Upper lobe of left lung (tissue), 6 donors: ENCODE data around the gene SARDH. TPM values are rescaled to one million over a fixed set of nuclear protein-coding genes. Genes with fewer than 3 reads are reported as not detected.

Source experiments
- ATAC-seq, 2 donors: fragments of 200-7000 bp; cut with Tn5 transposase; one replicate each; pipeline ENCODE4 v1.9.1; 2022; ENCODE audit warnings: mild to moderate bottlenecking in 2 of 2, moderate library complexity in 2 of 2; ENCODE audit not compliant: low FRiP score in 2 of 2
- DNase-seq, 2 donors: peaks; one replicate each; pipeline ENCODE4 v3.0.0-alpha.2; 2019 to 2020
- H3K27ac ChIP-seq, 4 donors: fragments of 200-600 bp; sonication (generic); one replicate each; pipeline ENCODE4 v1.5.1; 2016 to 2019
- H3K27me3 ChIP-seq, 4 donors: fragments of 200-600 bp; sonication (generic); one replicate each; pipeline ENCODE4 v1.5.1; 2017 to 2019
- H3K36me3 ChIP-seq, 4 donors: fragments of 200-600 bp; sonication (generic); one replicate each; pipeline ENCODE4 v1.5.1; 2016 to 2019
- H3K4me1 ChIP-seq, 4 donors: fragments of 200-600 bp; sonication (generic); one replicate each; pipeline ENCODE4 v1.5.1; 2018 to 2019
- H3K4me3 ChIP-seq, 4 donors: fragments of 200-600 bp; sonication (generic); one replicate each; pipeline ENCODE4 v1.5.1; 2017 to 2019; ENCODE audit warnings: mild to moderate bottlenecking in 2 of 4, moderate library complexity in 1 of 4
- H3K9me3 ChIP-seq, 4 donors: fragments of 200-600 bp; sonication (generic); one replicate each; pipeline ENCODE4 v1.5.1; 2018 to 2019
- CTCF ChIP-seq, 6 experiments: fragments of 450-650 bp in 4 of 6; fragments of 200-600 bp in 2 of 6; sonication (generic) in 2 of 6; IDR thresholded peaks; one replicate each; pipeline ENCODE4 v1.5.1; 2016 to 2019; ENCODE audit warnings: antibody characterized with exemption in 6 of 6
- EP300 ChIP-seq, 4 donors: sonication (generic); formaldehyde crosslinking; IDR thresholded peaks; one replicate each; pipeline ENCODE4 v1.5.1; 2017; ENCODE audit warnings: antibody characterized with exemption in 4 of 4, control low read depth in 2 of 4
- POLR2A ChIP-seq, 4 donors: fragments of 450-650 bp; IDR thresholded peaks; one replicate each; pipeline ENCODE4 v1.5.1; 2016 to 2017; ENCODE audit warnings: antibody characterized with exemption in 4 of 4, mild to moderate bottlenecking in 2 of 4
- POLR2AphosphoS5 ChIP-seq, 2 donors: sonication (generic); formaldehyde crosslinking; IDR thresholded peaks; one replicate each; pipeline ENCODE4 v1.5.1; 2017; ENCODE audit warnings: antibody characterized with exemption in 2 of 2
- WGBS, 2 donors: methylation state at CpG; one replicate each; pipeline ENCODE4 v1.1.5; 2017 to 2018; 5-methylcytosine and 5-hydroxymethylcytosine counted together
- total RNA-seq, 6 donors: library from RNA; depleted of rRNA in 4 of 6; stranded (reverse); fragments of >200 nt in 4 of 6; gene quantifications; one replicate each; pipeline versions ENCODE4 v1.1.0 to v1.2.1, GENCODE V29; 2016 to 2021
- donor health status: DM: no; HTN: no; CAD: no; lungs with moderate emphysema.
- donor health status: DM: no; HTN: yes; CAD: no; lungs with severe emphysema.

Gene SARDH
- total RNA-seq, 6 donors from 2014 or later: 0.79 to 37.7 (median 4.2) TPM

DNA sequence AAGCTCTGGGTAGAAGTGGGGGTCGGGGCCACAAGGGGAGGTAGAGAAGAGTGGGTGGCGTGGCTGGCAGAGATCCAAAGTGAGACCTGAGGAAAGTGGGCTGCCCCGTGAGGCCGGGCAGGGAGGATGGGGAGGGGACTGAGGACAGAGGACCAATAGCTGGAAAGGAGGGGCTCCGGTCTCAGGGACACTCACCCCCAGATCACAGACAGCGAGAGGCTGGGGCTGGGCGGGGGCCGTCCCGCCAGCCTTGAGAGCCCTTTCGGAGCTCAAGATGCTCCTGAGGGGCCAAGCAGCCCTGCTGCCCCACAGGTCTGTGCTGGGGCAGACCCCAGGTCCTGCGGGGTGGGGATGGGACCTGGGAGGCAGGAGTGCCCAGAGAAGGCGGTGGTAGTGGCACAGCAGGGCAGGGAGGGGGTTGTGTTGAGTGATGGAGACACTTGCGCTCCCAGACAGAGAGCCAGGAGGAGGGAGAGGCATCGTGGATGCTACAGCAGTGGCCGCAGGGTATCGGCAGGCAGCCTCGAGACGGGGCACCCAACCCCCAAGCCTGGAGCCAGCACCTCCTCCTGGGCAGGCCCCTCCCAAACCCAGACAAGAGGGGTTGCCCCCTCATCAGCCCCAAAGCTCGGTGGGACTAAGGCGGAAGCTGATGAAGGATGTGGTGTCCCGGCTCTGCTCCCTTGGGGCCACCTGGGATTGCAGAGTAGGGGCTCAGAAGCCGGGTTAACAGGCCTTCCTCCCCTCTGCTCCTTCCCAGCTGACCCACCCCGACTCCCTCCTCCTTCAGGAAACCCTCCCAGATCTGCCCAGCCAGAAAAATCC is 3.4 kb downstream of the SARDH start:
- Histone ChIP-seq H3K27me3 (no peaks in the 10 kb centered on the region), H3K9me3 (no peaks in the 10 kb centered on the region), H3K36me3 (no peaks in the 10 kb centered on the region), H3K4me1 (peaks cover 4 to 17% (median 14%) of the 10 kb centered on the region in 4 donors), H3K4me3 (no peak overlapping the region), H3K27ac (no peak overlapping the region)
- ATAC-seq (no peak), DNase-seq (peak in 1 of 2 donors; percentile 70)
- TF ChIP-seq EP300 (IDR thresholded peaks at IDR 0.05) (no peak), POLR2A (IDR thresholded peaks at IDR 0.05) (no peak), POLR2AphosphoS5 (IDR thresholded peaks at IDR 0.05) (no peak), CTCF (IDR thresholded peaks at IDR 0.05) (no peak)
- 74 to 85% methylated on average over 17 to 23 of the region's 23 CpGs for WGBS, 2 donors

- WGBS, 2 donors: 91% methylated on average over 17 of the region's 21 CpGs
- H3K4me3 ChIP-seq: no peak overlapping the region
- H3K9me3 ChIP-seq: no peaks in the 10 kb centered on the region
- peak in 1 of 2 donors; percentile 81 for DNase-seq
- no peak overlapping the region for H3K27ac ChIP-seq
- TF ChIP-seq CTCF (IDR thresholded peaks at IDR 0.05) (no peak), POLR2AphosphoS5 (IDR thresholded peaks at IDR 0.05) (no peak), EP300 (IDR thresholded peaks at IDR 0.05) (no peak), POLR2A (IDR thresholded peaks at IDR 0.05) (no peak)
- no peaks in the 10 kb centered on the region for H3K36me3 ChIP-seq
- H3K27me3 ChIP-seq: no peaks in the 10 kb centered on the region
- no peak for ATAC-seq
- H3K4me1 ChIP-seq: peaks cover 4 to 17% (median 14%) of the 10 kb centered on the region in 4 donors
Observed at GRCh38 chr9:133733796-133734533, 4.2 kb downstream of the SARDH start.

DNA sequence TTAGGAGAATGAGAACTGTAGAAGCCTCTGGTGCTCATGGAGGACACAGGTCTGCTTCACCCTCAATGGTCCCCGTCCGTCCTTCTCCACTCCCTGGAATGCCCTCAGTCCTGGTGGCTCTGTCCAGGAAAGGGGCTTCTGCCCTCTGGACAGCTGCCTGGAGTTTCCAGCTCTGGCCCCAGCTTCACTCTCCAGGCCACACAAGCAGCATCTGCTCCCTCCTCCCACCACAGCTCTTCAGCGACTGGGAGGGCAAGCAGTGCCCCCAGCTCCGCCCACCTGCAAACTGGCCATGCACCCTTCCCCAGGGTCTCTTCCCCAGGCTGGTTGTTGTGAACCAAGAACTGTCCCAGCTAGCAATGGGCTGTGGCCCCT is 4.7 kb downstream of the SARDH start:
- ATAC-seq (no peak), DNase-seq (no peak)
- Histone ChIP-seq H3K9me3 (no peaks in the 10 kb centered on the region), H3K27ac (no peak overlapping the region), H3K27me3 (no peaks in the 10 kb centered on the region), H3K4me1 (peaks cover under 1 to 15% (median 11%) of the 10 kb centered on the region in 4 donors), H3K36me3 (no peaks in the 10 kb centered on the region), H3K4me3 (no peak overlapping the region)
- TF ChIP-seq EP300 (IDR thresholded peaks at IDR 0.05) (no peak), POLR2A (IDR thresholded peaks at IDR 0.05) (no peak), CTCF (IDR thresholded peaks at IDR 0.05) (no peak), POLR2AphosphoS5 (IDR thresholded peaks at IDR 0.05) (no peak)
- WGBS, 2 donors: 88 to 90% methylated on average over 2 to 4 of the region's 4 CpGs

DNA sequence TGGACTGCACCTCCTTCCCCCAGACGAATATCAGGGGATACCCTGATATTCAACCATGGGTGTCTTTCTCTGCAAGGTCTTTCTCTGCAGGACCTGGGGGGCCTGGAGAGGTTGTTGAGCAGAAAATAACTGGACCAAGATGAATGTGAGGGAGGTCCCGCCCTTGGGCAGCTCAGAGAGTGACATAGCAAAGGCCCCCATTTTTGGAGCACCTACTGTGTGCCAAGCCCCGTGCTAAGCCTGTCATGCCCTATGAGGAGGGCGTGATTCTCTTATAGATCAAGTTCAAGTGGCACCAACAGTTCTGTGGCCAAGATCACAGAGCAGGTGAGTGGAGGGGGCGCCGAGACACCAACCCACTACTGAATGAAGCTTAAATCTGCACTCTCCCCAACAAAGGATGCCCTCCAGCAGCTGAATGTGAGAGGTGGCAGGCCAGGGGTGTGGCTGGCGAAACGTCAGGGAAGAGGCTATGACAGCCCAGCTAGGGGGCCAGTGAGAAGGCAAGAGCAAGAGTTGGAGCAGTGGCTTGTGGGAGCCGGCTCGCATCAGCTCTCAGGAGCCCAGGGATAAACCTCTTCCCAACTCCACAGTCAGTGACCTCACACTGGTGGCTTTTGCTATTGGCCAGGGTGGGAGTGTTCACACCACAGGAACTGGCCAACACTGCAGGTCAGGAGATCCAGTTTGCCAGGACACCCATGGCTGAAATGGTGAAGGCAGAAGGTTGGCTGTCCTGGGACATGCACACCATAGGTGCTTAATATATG is 5.3 kb downstream of the SARDH start:
- H3K4me3 ChIP-seq: no peak overlapping the region
- H3K9me3 ChIP-seq: no peaks in the 10 kb centered on the region
- TF ChIP-seq POLR2A (IDR thresholded peaks at IDR 0.05) (no peak), POLR2AphosphoS5 (IDR thresholded peaks at IDR 0.05) (no peak), CTCF (IDR thresholded peaks at IDR 0.05) (no peak), EP300 (IDR thresholded peaks at IDR 0.05) (no peak)
- H3K27me3 ChIP-seq: no peaks in the 10 kb centered on the region
- 82 to 85% methylated on average over 9 to 10 of the region's 10 CpGs for WGBS, 2 donors
- no peaks in the 10 kb centered on the region for H3K36me3 ChIP-seq
- H3K4me1 ChIP-seq: peaks cover 0 to 9% (median 5%) of the 10 kb centered on the region in 4 donors
- ATAC-seq (no peak), DNase-seq (no peak)
- no peak overlapping the region for H3K27ac ChIP-seq
